Activated naive CD8-positive, alpha-beta T cell (primary cell): Measurements from ENCODE around the gene FAM219B.

ENCODE experiments used
- H3K27ac Mint-ChIP-seq: one replicate; pipeline ENCODE4 v1.8.0; 2021; ENCODE audit warnings: mixed read lengths
- H3K27me3 Mint-ChIP-seq: one replicate; pipeline ENCODE4 v1.8.0; 2021; ENCODE audit warnings: mixed read lengths
- H3K36me3 Mint-ChIP-seq: one replicate; pipeline ENCODE4 v1.8.0; 2021; ENCODE audit warnings: mixed read lengths
- H3K4me1 Mint-ChIP-seq: one replicate; pipeline ENCODE4 v1.8.0; 2021; ENCODE audit warnings: low read depth, mixed read lengths
- H3K4me3 Mint-ChIP-seq: one replicate; pipeline ENCODE4 v1.8.0; 2021; ENCODE audit warnings: mild to moderate bottlenecking, mixed read lengths
- H3K9me3 Mint-ChIP-seq: one replicate; pipeline ENCODE4 v1.8.0; 2021; ENCODE audit warnings: low read depth, mixed read lengths

FAM219B gene

DNA sequence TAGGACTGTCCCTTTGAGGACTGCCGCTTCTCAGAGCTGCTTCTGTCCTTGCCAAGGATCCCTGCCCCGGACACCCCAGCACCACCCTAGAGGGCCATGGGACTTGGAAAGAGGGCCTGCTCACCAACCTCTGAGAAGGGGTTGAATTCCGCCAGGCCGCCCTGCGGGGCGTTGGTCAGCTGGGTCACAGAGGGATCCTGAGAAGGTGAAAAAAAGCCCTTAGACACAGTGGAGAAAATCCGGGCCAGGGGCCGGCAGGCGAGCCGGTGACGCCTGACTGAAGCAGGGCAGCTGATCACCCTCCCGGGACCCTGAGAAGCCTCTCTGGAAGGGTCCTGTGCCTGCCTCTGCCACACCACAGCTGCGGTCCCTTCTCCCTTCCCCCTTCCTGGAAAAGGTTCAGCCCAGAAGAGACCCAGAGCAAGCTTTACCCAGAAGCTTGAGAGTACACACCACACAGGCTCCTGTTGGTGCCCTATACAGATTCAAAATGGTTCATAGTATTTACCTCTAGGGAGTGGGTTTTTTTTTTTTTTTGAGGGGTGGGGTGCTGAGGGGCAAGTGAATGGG lies 52.1 kb downstream of the FAM219B start:
- Mint-ChIP-seq H3K4me3 (no peak overlapping the region), H3K4me1 (peaks cover 26% of the 10 kb centered on the region), H3K36me3 (no peaks in the 10 kb centered on the region), H3K27ac (peak overlapping the region; percentile 10), H3K9me3 (no peaks in the 10 kb centered on the region), H3K27me3 (no peaks in the 10 kb centered on the region)

DNA sequence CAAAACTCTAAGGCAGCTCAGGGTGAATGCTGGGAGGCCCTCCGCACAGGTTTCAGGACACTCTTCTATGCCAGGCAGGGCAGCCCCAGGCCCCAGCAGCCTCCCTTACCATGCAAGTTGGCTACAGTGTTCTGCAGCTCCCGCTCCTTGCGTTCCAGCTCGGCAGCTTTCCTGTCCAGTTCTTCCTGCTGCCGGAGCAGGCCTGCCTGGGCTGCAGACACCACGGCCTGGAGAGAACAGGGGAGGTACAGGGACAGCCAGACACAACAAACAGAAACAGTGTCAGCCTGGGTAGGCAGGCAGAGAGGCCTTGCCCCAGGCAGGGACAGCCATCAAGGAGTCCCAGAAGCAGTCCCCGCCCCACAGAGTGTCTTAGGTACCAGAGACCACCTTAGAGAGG lies 54.7 kb downstream of the FAM219B start:
- Mint-ChIP-seq H3K27ac (no peak overlapping the region), H3K27me3 (no peaks in the 10 kb centered on the region), H3K4me3 (no peak overlapping the region), H3K36me3 (no peaks in the 10 kb centered on the region), H3K4me1 (peaks cover 6% of the 10 kb centered on the region), H3K9me3 (no peaks in the 10 kb centered on the region)

DNA sequence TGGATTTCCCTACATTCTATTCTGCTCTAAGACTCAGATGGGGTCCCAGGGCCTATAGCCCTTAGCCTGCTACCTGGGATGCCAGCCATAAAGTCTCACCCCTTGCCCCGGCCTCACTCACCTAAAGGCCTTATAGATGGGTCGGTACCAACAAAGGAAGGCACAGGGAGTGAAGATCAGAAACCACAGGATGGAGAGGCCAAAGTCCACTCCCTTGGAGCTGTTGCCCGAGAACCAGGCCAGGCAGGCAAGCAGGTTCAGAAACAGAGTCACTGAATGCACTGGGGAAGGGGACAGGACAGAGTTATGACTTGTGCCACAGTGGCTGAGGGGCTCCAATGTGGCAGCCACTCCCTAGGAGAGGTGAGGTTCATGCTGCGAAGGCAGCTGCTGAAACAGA lies 56.3 kb downstream of the FAM219B start:
- no peaks in the 10 kb centered on the region for H3K9me3 Mint-ChIP-seq
- H3K4me3 Mint-ChIP-seq: no peak overlapping the region
- H3K27ac Mint-ChIP-seq: no peak overlapping the region
- peaks cover 8% of the 10 kb centered on the region for H3K4me1 Mint-ChIP-seq
- peaks cover 2% of the 10 kb centered on the region for H3K36me3 Mint-ChIP-seq
- H3K27me3 Mint-ChIP-seq: no peaks in the 10 kb centered on the region
